Tibial nerve (tissue), 4 donors: ENCODE data around the gene ZNF223. TPM values are rescaled to one million over a fixed set of nuclear protein-coding genes. Genes with fewer than 3 reads are reported as not detected.
A peak's percentile ranks its signal among the peaks of the same experiment; 100 is the strongest.

Source experiments
- DNase-seq, 2 donors: peaks; one replicate each; pipeline ENCODE4 v3.0.0-alpha.2; 2019; ENCODE audit warnings: low spot score in 2 of 2
- H3K27ac ChIP-seq, 4 donors: fragments of 200-600 bp; sonication (generic) in 3 of 4; one replicate each; pipeline ENCODE4 v1.5.1; 2017 to 2019; ENCODE audit warnings: mild to moderate bottlenecking in 1 of 4
- H3K27me3 ChIP-seq, 2 donors: fragments of 200-600 bp; sonication (generic) in 1 of 2; one replicate each; pipeline versions ENCODE4 v1.5.1 to v1.6.0; 2017 to 2019
- H3K36me3 ChIP-seq, 3 donors: fragments of 200-600 bp; sonication (generic); one replicate each; pipeline ENCODE4 v1.5.1; 2018 to 2019
- H3K4me1 ChIP-seq, 4 donors: fragments of 200-600 bp; sonication (generic) in 3 of 4; one replicate each; pipeline ENCODE4 v1.5.1; 2017 to 2019
- H3K4me3 ChIP-seq, 4 donors: fragments of 200-600 bp; sonication (generic) in 3 of 4; one replicate each; pipeline ENCODE4 v1.5.1; 2017 to 2019; ENCODE audit warnings: mild to moderate bottlenecking in 1 of 4, moderate library complexity in 1 of 4
- H3K9me3 ChIP-seq, 4 donors: fragments of 200-600 bp; sonication (generic) in 3 of 4; one replicate each; pipeline ENCODE4 v1.5.1; 2017 to 2019
- EP300 ChIP-seq, 2 donors: sonication (generic); formaldehyde crosslinking; IDR thresholded peaks; one replicate each; pipeline ENCODE4 v1.6.1; 2017; ENCODE audit warnings: antibody characterized with exemption in 2 of 2, mild to moderate bottlenecking in 1 of 2
- POLR2A ChIP-seq, 2 donors: fragments of 450-650 bp; IDR thresholded peaks; one replicate each; pipeline ENCODE4 v1.6.1; 2017; ENCODE audit warnings: antibody characterized with exemption in 2 of 2, mild to moderate bottlenecking in 2 of 2, moderate library complexity in 2 of 2
- WGBS, 2 donors: methylation state at CpG; one replicate each; pipeline ENCODE4 v1.1.5; 2018; 5-methylcytosine and 5-hydroxymethylcytosine counted together
- total RNA-seq, 4 donors: library from RNA; depleted of rRNA; stranded (reverse); fragments of >200 nt; gene quantifications; one replicate each; pipeline ENCODE4 v1.1.0, GENCODE V29; 2016
- TF ChIP-seq, protein P1 (sequence below), 5 experiments: fragments of 200-600 bp in 3 of 5; fragments of 450-650 bp in 2 of 5; sonication (generic) in 3 of 5; IDR thresholded peaks; one replicate each; pipeline ENCODE4 v1.5.1; 2016 to 2019; ENCODE audit warnings: antibody characterized with exemption in 5 of 5, mild to moderate bottlenecking in 3 of 5, moderate library complexity in 2 of 5

Gene ZNF223
- total RNA-seq, 4 donors from 2014 or later, result 1.7 to 7.3 (median 5.3) TPM

DNA sequence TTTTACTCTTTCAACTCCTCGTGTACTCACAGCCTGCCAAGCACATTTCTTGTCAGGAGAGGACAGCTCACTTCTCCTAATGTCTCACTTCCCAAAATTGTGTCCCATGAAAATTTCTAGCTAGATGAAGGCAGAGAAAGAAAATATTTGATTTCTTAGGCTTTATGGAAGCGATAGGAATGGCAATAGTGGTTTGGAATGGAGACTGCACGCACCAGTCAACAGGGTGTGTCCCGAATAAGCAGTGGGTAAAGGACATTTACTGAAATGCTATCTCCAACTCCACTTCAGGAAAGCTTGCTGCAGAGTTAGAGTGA, 27.0 kb upstream of the ZNF223 start:
- Histone ChIP-seq H3K27me3 (no peaks in the 10 kb centered on the region), H3K4me1 (peaks cover 0 to 6% (median 0%) of the 10 kb centered on the region in 4 donors), H3K27ac (peak overlapping the region in 3 of 4 donors; percentile 56 to 64 (median 60)), H3K36me3 (peaks cover 0 to 37% (median 23%) of the 10 kb centered on the region in 3 donors), H3K4me3 (peak overlapping the region; percentile 54 to 88 (median 68)), H3K9me3 (peaks cover 0 to 32% (median 8%) of the 10 kb centered on the region in 4 donors)
- TF ChIP-seq, protein P1, sequence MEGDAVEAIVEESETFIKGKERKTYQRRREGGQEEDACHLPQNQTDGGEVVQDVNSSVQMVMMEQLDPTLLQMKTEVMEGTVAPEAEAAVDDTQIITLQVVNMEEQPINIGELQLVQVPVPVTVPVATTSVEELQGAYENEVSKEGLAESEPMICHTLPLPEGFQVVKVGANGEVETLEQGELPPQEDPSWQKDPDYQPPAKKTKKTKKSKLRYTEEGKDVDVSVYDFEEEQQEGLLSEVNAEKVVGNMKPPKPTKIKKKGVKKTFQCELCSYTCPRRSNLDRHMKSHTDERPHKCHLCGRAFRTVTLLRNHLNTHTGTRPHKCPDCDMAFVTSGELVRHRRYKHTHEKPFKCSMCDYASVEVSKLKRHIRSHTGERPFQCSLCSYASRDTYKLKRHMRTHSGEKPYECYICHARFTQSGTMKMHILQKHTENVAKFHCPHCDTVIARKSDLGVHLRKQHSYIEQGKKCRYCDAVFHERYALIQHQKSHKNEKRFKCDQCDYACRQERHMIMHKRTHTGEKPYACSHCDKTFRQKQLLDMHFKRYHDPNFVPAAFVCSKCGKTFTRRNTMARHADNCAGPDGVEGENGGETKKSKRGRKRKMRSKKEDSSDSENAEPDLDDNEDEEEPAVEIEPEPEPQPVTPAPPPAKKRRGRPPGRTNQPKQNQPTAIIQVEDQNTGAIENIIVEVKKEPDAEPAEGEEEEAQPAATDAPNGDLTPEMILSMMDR (IDR thresholded peaks at IDR 0.05), result no peak
- TF ChIP-seq EP300 (IDR thresholded peaks at IDR 0.05) (no peak), POLR2A (IDR thresholded peaks at IDR 0.05) (no peak)
- 35 to 39% methylated on average over 4 of the region's 4 CpGs for WGBS, 2 donors
- no peak for DNase-seq

DNA sequence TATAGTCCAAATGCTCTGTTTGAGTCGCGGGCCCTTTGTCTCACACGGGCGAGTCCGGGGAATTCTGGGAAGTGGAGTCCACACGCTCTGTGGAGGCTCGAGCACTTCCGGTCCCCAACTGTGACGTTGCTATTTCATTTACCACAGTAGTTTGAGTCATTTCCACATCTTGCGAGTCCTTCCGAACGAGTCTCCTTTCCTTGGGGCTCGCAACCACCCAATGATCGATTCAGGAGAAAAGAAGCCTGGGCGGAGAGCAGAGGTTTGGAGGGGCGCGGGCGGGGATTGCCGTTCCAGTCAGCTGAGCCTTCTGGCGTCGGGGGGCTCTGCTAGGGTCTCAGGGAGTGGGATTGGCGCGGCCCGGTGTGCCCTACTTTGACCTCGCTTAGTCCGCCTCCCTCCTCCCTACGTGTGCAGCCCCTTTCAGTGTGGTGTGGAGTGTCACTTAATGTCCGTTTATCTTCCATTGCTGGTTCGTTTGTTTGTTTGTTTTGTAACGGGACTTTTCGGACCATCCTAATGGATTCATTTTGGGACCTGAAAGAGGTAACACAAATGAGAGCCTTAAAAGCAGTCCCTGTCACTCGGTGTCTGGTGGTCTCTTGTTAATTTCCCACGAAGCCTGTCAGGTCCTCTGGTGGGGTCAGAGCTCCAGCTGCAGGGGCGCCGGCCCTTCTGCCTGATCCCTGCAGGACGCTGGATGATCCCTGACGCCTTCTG, 26.5 kb upstream of the ZNF223 start, which contains the start of gene ZNF222:
Gene ZNF222, plus strand, starts transcription at position 163 of the 720 bp plus-strand sequence. Its CDS starts 58 bp downstream, at position 221.
- peaks cover 0 to 37% (median 10%) of the 10 kb centered on the region in 4 donors for H3K9me3 ChIP-seq
- no peaks in the 10 kb centered on the region for H3K27me3 ChIP-seq
- 2% methylated on average over 35 to 37 of the region's 37 CpGs for WGBS, 2 donors
- peak within 1 kb of the TSS; percentile 54 to 88 (median 68) for H3K4me3 ChIP-seq
- peaks cover 0 to 6% (median 0%) of the 10 kb centered on the region in 4 donors for H3K4me1 ChIP-seq
- TF ChIP-seq POLR2A (IDR thresholded peaks at IDR 0.05) (no peak), EP300 (IDR thresholded peaks at IDR 0.05) (peak in 1 of 2 donors; percentile 46)
- peak; percentile 52 to 78 for DNase-seq
- peaks cover 0 to 42% (median 25%) of the 10 kb centered on the region in 3 donors for H3K36me3 ChIP-seq
- H3K27ac ChIP-seq, result peak within 1 kb of the TSS in 3 of 4 donors; percentile 56 to 64 (median 60)

DNA sequence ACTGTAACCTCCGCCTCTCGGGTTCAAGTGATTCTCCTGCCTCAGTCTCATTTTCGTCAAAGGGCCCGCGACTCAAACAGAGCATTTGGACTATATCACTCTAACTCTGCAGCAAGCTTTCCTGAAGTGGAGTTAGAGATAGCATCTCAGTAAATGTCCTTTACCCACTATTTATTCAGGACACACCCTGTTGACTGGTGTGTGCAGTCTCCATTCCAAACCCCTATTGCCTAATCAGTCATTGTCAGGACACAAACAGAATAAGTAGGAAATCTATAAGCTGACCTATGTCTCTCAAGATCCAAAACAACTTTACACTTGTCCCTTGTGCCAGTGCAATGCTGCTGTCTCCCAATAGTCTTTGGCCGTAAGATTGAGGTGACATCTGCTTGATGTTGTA, 25.2 kb upstream of the ZNF223 start:
- H3K9me3 ChIP-seq, result peaks cover 2 to 50% (median 17%) of the 10 kb centered on the region in 4 donors
- H3K4me1 ChIP-seq, result peaks cover 0 to 6% (median 0%) of the 10 kb centered on the region in 4 donors
- TF ChIP-seq POLR2A (IDR thresholded peaks at IDR 0.05) (no peak), EP300 (IDR thresholded peaks at IDR 0.05) (no peak)
- TF ChIP-seq, protein P1 (IDR thresholded peaks at IDR 0.05), result no peak
- 96 to 98% methylated on average over 6 of the region's 6 CpGs for WGBS, 2 donors
- no peak for DNase-seq
- H3K27ac ChIP-seq, result no peak overlapping the region
- no peaks in the 10 kb centered on the region for H3K27me3 ChIP-seq
- H3K36me3 ChIP-seq, result peaks cover 2 to 54% (median 34%) of the 10 kb centered on the region in 3 donors
- H3K4me3 ChIP-seq, result no peak overlapping the region

DNA sequence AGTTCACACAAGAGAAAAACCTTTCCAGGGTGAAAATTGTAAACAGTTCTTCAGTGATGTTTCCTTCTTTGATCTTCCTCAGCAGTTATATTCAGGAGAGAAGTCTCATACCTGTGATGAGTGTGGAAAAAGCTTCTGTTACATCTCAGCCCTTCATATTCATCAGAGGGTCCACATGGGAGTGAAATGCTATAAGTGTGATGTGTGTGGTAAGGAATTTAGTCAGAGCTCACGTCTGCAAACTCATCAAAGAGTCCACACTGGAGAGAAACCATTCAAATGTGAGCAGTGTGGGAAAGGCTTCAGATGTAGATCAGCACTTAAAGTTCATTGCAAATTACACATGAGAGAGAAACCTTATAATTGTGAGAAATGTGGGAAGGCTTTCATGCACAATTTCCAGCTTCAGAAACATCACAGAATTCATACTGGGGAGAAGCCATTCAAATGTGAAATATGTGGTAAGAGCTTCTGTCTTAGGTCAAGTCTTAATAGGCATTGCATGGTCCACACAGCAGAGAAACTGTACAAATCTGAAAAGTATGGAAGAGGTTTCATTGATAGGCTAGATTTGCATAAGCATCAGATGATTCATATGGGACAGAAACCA, 19.7 kb upstream of the ZNF223 start:
- no peaks in the 10 kb centered on the region for H3K4me1 ChIP-seq
- peaks cover 2 to 72% (median 39%) of the 10 kb centered on the region in 3 donors for H3K36me3 ChIP-seq
- peaks cover 3 to 99% (median 36%) of the 10 kb centered on the region in 4 donors for H3K9me3 ChIP-seq
- 89 to 93% methylated on average over 1 of the region's 1 CpG for WGBS, 2 donors
- H3K27me3 ChIP-seq, result no peaks in the 10 kb centered on the region
- no peak for DNase-seq
- TF ChIP-seq, protein P1 (IDR thresholded peaks at IDR 0.05), result no peak
- TF ChIP-seq EP300 (IDR thresholded peaks at IDR 0.05) (no peak), POLR2A (IDR thresholded peaks at IDR 0.05) (no peak)
- no peak overlapping the region for H3K27ac ChIP-seq
- H3K4me3 ChIP-seq, result no peak overlapping the region

DNA sequence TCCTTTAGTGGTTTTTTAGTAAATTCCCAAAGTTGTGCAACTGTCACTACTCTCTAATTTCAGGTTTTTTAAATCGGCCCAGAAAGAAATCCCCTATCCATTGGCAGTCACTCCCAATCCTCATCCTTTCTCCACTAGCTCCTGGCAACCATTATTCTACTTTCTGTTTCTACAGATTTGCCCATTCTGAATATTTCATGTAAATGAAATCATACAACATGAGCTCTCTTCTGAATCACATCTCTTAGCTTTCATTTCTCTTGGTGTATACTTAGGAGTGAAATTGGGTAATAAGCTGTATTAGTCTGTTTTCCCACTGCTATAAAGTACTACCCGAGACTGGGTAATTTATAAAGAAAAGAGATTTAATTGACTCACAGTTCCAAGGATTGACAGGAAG, 9.7 kb upstream of the ZNF223 start:
- no peak overlapping the region for H3K27ac ChIP-seq
- H3K4me1 ChIP-seq, result no peaks in the 10 kb centered on the region
- no peak overlapping the region for H3K4me3 ChIP-seq
- no peaks in the 10 kb centered on the region for H3K27me3 ChIP-seq
- 79 to 82% methylated on average over 2 of the region's 2 CpGs for WGBS, 2 donors
- TF ChIP-seq POLR2A (IDR thresholded peaks at IDR 0.05) (no peak), EP300 (IDR thresholded peaks at IDR 0.05) (no peak)
- TF ChIP-seq, protein P1 (IDR thresholded peaks at IDR 0.05), result no peak
- no peak for DNase-seq
- H3K9me3 ChIP-seq, result peaks cover 0 to 72% (median 5%) of the 10 kb centered on the region in 4 donors
- no peaks in the 10 kb centered on the region for H3K36me3 ChIP-seq
